GM12872 (cell line): ENCODE results near the gene NTHL1.

Experiments
- TF ChIP-seq, protein P1 (sequence below): IDR thresholded peaks from 3 replicates; pipeline ENCODE4 v1.5.1; 2011; ENCODE audit warnings: low read depth, mild to moderate bottlenecking, low read length, moderate library complexity; ENCODE audit not compliant: insufficient read depth

Gene NTHL1

GRCh38 chr16:2077016-2077415, 29.4 kb upstream of the NTHL1 start:
- TF ChIP-seq, protein P1, sequence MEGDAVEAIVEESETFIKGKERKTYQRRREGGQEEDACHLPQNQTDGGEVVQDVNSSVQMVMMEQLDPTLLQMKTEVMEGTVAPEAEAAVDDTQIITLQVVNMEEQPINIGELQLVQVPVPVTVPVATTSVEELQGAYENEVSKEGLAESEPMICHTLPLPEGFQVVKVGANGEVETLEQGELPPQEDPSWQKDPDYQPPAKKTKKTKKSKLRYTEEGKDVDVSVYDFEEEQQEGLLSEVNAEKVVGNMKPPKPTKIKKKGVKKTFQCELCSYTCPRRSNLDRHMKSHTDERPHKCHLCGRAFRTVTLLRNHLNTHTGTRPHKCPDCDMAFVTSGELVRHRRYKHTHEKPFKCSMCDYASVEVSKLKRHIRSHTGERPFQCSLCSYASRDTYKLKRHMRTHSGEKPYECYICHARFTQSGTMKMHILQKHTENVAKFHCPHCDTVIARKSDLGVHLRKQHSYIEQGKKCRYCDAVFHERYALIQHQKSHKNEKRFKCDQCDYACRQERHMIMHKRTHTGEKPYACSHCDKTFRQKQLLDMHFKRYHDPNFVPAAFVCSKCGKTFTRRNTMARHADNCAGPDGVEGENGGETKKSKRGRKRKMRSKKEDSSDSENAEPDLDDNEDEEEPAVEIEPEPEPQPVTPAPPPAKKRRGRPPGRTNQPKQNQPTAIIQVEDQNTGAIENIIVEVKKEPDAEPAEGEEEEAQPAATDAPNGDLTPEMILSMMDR = no peak

DNA sequence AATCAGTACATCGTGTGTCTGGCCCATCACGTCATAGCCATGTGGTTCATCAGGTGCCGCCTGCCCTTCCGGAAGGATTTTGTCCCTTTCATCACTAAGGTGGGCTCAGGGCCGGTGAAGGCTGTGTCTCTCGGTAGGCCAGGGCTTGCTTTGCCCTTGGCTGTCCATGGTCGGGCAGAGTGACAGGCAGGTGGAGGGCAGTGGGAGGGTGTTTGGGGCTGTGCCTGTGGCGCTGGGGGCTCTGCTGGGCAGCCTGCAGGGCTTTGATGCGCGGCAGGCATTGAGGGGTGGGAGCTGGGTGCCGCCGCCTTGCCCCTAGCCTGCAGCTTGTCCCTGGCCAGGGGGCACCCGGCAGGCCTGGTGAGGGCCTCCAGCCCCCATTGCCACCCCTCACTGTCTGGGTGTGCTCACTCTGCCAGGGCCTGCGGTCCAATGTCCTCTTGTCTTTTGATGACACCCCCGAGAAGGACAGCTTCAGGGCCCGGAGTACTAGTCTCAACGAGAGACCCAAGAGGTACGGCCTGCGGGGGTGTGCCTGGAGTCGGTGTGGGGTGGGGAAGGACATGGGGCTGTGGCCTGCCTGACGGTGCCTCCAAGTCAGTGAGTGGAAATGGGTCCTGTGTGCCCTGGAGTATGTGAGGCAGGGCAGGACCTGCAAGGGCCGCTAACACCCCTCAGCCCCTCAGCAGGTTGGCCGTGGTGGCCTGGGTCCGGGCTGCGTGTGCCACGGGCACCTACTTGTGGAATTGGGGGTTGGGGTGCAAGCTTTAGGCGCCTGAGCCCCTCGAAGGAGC, 28.6 kb upstream of the NTHL1 start:
- TF ChIP-seq, protein P1 = no peak

GRCh38 chr16:2075631-2076030, 28.0 kb upstream of the NTHL1 start:
- TF ChIP-seq, protein P1 = no peak

DNA sequence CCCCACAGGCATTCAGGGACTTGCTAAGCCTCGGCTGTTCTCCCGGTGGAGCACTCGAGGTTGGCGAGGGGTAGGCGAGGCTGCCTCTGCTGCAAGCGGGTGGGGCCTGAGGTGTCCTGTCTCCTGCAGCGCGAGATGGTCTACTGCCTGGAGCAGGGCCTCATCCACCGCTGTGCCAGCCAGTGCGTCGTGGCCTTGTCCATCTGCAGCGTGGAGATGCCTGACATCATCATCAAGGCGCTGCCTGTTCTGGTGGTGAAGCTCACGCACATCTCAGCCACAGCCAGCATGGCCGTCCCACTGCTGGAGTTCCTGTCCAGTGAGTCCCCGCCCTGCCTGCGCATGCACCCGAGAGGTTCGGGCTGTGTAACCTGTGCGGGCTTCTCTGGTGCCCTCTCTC, 26.4 kb upstream of the NTHL1 start:
- TF ChIP-seq, protein P1 = no peak

DNA sequence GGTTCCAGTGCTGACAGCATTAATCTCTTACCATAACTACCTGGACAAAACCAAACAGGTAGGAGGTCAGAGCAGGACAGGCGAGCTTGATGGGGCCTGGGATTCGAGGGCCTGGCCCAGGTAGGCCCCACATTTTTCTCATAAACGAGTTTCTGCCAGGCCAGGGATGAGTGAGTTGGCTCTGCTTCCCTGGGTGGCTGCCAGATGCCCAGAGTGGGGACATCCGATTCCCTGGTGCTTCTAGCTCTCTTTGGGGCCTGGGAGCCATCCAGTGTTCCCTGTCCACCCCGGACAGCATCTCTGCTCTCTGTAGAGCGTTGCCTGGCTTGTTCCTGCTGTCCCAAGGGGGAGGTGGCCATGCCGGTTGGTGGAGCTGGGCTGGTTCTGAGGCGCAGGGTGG, 25.3 kb upstream of the NTHL1 start:
- TF ChIP-seq, protein P1 = no peak

- TF ChIP-seq, protein P1 = no peak
These were observed 24.0 kb upstream of the NTHL1 start for GRCh38 chr16:2071454-2072202.

GRCh38 chr16:2070576-2071453, 23.2 kb upstream of the NTHL1 start:
- TF ChIP-seq, protein P1 = no peak
